GOT3 (cell line): ENCODE results near the gene TNNC1.

Experiments
- DNase-seq: peaks from one replicate; lab custom pipeline; 2025; ENCODE audit warnings: mixed read lengths; lab: John Stamatoyannopoulos, UW

Gene TNNC1

DNA sequence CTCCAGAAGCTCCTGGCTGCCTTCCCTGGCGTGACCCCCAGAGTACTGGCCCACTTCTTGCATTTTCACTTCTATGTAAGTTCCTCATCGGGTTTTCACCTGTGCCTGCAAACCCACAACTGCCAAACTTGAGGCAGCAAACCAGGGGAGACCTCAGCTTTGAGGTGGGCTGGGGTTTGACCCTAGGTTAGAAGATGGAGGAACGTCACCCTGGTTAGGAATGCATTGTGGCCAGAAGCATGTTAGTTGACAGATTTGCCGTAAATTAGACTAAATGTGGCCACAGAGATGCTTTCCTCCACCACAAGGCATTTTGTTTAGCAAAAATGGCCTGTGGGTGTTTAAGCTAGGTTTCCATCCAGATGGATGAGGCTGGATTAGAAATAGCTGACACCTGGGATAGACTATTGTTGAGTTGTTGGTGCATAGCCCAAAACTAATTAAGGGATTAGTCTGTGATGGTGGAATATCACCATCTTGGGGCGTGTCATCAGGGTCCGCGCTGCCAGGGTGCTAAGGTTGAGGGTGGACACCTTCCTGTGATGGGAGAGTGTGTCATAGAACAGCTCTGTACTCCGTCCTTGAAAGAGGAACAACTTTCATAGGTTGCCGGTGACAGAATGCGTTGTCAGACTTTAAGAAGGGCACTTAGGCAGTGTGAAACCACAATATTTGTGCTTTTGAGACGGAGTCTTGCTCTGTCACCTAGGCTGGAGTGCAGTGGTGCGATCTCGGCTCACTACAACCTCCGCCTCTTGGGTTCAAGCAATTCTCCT is 5.1 kb upstream of the TNNC1 start:
- DNase-seq: no peak

DNA sequence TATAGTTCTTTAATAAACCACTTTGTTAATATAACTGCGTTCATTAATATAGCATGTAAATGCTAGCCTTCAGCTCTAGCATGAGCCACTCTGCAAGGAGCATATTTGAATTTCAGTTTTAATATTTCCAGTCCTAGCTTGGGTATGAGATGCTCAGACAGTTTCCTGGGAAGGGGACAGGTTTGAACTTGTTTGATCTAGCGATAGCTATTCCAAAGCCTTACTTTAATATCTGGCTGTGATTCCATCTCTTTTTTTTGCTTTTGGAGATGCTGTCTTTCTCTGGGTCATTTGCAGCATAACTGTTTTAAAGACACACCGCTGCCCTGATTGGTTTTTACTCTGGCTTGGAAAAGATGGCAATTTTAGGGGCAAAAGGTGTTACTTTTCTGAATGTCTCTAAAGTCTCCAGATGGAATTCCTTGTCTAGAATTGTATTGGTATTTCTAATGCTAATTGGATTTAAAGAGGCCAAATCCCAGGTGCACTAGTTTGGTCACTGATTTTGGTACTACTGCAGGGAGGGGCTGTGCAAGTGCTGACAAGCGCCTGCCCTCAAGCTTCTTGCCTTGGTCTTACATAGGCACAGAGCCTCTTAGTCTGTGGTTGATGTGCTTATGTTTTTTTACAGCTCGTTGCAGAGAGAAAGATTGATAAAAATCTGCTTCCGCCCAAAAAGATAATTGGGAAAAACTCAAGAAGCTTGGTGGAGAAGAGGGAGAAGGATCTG is 4.4 kb upstream of the TNNC1 start:
- no peak for DNase-seq

DNA sequence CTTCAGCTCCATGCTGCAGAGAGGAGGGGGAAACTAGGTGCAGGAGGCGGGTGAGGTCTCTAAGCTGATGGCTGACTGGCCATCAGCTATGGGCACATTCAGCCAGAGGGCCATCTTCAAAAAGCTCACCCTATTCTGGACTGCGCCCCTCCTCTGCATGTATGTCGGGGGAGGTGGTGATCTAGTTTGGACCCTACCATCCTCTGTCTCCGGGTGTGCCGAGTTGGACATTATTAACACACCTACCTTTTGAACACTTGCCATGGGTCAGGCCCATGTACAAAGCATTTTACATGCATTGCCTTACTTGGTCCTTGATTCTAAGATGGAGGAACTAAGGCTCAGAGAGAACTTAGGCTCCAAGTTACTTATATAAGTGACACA is 3.0 kb upstream of the TNNC1 start:
- DNase-seq: no peak

DNA sequence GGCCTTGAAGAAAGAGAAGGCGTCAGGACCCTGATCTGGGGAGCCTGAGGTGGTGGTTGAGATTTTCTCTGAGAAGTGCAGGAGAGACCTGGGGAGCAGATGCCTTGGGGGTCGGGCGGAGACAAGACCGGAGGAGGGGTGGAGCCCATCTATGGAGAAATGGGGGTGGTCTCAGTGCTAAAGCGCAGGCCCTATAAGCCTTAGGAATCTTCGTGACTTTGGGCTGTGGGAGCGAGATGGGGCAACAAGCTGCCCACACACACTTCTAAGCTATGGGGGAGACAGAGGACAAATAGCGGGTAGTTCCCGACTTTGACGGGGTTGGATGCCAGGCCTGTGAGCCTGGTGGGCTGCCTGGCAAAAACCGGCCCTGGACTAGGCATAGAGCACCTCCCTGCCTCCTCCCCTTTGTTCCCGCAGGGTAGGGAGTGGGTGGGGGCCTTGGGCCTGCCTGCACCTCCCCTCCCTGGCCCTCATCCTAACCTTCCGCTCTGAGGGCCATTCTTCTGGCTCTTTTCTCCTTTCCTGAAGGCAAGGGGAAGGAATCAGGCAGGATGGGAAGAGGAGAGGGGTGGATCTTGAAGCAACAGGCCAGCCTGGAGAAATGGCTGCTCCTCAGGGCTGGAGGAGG is 2.4 kb upstream of the TNNC1 start:
- no peak for DNase-seq

DNA sequence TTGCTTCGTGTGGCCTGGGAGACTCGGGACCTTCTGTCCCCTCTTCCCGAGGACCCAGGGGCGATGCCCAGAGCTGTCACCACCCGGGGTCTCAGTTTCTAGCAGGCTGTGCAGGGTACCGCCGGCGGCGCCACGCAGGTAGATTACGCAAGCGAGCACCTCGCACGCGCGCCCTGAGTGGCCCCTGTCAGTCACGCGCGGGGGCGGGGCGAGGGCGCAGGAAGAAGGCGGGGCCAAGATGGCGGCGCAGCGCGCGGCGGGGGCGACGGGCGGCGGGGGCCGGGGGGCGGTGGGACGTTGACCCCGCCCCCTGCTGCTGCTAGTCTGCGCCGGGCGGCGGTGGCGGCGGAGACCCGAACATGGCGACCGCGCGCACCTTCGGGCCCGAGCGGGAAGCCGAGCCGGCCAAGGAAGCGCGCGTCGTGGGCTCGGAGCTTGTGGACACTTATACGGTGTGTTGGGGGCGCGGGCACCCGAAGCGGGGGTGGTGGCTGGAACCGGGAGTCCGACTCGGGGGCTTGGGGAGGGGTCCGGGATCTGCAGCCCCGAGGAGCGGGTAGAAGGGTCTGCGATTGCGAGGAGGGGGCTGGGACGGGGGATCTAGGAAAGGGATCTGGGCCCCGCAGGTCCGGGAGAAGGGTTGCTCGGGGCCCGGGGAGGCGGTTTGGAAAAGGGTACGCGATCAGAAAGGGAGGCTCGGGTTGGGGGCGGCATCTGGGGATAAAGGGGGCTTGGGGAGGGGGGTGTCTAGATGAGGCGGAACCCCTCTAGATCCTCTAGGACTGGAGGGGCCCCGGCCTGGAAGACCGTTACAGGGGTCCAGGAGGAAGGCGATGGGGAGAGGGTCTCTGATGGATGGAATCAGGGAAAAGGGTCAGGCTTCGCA is 1.7 kb upstream of the TNNC1 start, which contains the start of gene NISCH:
NISCH (plus strand) TSS at position 322 of the 886 bp plus-strand sequence; CDS start at position 360, 38 bp downstream.
- DNase-seq: peak; percentile 69

DNA sequence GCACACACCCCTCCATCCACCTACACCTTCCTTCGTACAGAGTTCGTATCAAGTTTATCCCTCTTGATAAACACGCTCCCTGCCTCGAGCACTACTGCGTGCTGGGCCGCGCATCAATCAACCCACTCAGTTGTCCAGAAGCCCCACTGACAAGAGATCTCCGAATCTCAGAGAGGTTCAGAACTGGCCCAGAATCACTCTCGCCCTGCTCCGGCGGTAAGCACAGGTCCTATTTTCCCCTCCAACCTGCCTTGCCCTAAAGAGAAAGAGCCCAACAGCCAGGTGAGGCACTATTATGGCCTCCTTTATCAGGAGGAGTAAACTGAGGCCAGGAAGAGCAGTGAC is 1.1 kb upstream of the TNNC1 start:
- DNase-seq: no peak

DNA sequence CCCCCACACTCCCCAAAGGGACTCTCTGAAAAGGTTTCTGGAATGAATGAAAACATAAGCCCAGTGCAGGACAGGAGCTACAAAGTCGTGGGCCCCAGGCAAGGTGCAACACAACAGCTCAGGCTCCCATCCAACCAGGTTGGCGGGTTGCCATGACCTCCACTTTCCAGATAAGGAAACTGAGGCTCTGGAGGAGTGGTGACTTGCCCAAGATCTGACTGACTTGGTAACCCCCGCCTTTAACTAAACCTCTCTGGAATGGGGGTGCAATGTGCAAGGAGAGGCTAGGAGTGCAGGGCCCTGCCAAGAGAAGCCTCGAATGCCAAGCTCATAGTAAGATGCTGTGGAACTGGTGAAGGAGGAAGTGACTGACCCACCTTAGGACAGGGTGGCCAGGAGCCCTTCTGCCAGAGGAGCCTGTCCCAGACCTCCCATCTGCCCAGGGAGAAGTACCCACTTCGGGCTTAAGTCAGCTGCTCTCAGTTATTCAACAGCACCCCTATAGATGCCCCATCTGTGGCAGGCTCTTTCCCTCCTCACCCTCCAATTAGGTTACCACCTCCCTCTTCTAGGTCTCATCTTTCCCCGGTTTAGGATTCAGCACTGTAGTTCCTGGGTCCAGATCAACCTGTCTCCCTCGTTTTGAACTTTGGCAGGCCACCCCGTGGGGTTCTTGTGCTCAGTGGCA is 553 bp upstream of the TNNC1 start:
- no peak for DNase-seq

DNA sequence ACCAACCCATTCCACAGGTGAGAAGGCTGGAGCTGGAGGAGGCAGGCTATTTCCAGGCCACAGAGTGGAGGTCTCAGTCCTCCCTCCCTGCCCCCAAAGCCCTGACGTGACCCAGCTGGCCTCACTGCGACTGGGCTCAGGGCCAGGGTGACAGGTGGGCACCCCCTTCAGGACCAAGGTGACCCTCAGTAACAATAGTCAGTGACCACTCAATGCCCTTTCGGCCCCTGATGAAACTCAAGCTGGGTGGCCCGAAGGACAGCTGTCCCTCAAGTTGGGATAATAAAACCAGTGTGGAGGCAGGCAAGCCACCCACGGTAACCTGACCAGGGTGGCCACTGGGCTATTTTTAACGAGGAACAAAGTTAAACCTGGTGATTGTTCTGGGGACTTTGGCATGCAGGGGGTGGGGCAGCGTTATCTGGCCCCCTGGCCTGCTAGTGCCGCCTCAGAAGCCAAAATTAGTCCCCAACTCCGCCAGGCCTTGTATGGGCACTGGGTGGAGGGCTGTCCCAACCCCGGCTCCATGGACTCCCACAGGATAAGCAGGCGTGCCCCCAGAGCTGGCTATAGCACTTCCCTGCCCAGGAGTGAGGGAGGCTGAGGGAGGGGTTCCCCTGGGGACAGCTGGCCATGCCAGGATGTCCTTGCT is 1.1 kb downstream of the TNNC1 start:
- no peak for DNase-seq

DNA sequence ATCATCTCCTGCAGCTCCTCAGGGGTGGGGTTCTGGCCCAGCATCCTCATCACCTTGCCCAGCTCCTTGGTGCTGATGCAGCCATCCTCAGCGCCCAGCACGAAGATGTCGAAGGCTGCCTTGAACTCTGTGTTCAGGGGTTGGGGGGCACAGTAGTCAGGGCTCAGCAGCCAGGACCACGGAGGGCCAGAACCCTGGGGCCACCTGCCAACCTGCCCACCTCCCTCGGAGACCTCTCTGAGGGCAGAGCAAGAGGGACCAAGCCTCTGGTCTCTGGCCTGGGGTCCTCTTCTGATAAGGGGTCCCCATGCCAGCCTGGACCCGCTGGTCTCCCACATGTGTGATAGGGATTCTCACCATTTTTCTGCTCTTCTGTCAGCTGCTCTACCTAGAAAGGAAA is 1.7 kb downstream of the TNNC1 start:
- DNase-seq: no peak

DNA sequence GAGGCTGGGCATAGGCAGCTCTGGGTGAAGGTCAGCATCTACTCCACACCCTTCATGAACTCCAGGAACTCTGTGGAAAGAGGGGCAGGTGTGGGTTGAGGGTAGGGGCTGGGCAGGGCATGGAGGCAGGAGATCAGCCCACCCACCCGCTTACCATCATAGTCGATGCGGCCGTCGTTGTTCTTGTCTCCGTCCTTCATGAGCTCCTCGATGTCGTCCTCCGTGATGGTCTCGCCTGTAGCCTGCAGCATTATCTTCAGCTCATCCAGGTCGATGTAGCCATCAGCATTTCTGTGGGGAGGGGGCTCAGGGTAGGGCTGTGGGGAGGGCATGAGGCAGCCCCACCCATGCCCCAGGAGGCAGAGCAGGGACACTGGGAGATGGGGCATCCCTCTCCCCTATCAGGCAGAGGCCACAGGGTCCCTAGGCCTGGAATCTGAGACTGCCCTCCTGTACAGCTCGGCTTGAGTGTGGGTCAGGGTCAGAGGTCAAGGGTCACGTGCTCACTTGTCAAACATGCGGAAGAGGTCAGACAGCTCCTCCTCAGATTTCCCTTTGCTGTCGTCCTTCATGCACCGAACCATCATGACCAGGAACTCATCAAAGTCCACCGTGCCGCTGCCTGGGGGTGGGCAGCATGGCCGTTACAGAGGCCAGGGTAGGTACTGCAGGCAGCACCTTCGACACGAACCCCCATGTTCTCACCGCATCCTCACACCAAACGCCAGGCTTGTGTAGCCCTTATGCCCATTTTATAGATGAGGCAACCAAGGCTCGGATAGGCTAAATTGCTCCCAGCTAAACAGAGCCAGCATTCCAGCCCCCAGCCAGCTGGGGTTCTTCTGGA is 2.4 kb downstream of the TNNC1 start:
- no peak for DNase-seq

DNA sequence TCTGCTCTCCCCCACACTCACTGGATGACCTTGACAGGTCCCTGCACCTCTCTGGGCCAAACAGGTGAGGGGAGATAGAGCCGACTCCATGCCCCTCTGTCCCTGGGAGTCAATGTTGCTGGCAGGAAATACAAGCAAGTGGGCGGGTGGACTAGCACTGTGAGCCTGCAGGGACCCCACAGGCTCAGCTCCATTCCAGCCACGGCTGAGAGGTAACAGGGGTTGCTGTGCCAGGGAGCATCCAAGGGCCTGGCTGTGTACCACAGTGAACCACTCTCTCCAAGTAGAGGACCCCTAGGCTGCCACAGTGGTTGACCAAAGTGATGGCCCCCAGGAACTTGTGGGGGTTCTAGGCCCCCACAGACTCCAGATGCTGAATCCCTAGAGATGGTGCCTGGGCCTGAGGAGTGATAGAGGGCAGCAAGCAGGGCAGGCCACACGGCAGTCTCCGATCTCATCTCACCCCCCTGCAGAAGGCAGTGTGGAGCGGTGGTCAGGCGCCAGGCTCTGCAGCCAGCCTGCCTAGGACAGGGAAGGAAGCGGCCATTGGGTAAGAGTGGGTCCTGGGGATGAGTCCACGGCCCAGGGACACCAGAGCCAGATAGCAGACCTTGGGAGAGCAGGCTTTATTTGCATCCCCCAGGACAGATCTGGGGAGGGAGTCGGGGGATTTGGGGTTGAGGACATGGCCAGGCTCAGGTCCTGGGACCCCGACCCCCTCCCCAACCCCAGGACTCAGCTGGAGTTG is 3.2 kb downstream of the TNNC1 start:
- no peak for DNase-seq

DNA sequence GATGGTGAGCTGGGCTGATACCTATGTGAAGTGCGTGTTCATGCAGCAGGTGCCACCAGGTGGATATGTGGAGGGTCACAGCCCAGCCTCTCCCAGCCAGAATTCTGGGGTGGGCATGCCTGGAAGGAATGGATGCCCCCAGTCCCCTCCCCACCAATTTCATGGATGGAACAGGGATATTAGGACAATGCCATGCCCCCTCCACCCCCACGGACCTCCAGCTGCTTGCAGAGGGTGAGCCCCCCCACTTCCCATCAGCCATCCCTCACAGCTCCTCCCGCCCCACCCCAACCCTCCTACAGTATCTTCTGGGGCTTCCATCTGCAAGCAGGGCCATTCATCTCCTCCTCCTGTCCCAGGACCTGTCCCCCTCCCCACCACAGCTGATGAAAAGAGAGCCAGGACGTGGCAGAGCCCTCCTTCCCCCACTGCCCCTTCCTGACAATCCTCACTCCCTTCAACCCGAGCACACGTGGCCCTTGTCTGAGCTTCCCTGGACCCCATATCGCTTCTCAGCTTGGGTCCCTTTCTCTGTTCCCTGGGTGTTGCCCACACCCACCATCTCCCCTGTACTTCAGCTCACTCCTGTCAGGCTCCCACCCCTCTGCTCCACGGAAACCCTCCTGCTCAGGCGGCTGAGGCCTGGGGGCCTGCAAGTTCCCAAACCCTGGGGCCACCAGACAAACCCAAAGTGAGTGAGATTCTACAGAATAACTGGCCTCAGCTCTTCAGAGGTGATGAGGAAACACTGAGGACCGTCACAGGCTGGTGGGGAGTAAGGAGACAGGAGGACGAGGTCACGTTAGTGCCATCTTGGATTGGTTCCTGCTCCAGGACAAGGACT is 6.1 kb downstream of the TNNC1 start:
- no peak for DNase-seq

DNA sequence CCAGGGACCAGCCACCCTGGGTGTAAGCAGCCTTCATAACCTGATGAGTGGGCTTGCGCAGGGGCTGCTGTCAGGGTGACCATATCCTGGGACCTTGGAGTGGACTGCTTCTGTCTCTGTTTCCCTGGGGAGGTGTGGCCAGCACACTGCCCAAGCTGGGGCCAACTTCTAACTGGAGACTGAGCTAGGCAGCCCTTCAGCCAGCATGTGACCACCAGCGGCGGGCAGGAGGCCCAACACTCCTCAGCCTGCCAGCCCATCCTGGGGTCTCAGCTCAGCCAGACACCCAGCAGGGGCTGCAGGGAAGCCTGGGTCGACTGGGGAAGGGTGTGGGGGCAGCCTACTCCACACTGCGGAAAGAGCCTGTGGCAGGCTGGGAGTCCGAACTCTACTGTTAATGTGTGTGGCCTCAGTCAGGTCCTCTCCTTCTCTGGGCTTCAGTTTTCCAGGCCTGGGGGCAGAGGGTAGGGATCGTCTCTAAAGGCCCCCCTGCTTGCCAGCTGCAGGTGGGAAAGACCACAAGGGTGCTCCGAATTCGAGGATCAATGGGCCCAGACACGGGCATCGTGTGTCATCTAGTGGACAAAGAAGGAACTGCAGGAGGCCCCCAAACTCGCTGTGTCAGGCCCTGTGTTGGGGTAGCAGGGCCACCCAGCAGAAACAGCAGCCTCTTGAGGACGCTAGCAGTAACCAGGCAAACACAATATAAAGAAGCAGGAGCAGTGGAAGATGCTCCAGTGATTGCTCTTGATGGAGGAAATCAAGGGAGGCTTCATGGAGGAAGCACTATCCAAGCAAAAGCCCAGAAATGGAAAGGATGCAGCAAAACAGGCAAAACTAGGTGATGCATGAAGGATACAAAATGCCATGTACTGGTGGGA is 7.0 kb downstream of the TNNC1 start:
- DNase-seq: no peak

DNA sequence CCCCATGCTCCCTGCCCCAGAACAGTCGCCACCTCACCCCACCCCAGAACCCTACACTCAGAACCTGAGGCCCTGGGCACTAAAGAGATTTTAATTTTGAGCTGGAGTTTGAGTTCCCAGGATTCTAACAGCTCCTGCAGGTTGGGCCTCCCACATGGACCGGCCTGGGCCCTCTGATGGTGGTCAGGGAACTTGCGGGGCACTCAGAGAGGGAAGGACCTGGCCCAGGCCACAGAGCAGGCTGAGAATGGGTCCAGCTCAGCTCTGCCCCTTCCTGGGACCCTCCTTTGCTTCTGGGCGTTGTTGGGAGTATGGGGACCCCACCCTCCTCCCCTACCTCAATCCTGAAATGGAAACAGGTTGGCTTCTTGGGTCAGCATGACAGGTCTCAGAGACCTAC is 7.8 kb downstream of the TNNC1 start:
- DNase-seq: no peak

DNA sequence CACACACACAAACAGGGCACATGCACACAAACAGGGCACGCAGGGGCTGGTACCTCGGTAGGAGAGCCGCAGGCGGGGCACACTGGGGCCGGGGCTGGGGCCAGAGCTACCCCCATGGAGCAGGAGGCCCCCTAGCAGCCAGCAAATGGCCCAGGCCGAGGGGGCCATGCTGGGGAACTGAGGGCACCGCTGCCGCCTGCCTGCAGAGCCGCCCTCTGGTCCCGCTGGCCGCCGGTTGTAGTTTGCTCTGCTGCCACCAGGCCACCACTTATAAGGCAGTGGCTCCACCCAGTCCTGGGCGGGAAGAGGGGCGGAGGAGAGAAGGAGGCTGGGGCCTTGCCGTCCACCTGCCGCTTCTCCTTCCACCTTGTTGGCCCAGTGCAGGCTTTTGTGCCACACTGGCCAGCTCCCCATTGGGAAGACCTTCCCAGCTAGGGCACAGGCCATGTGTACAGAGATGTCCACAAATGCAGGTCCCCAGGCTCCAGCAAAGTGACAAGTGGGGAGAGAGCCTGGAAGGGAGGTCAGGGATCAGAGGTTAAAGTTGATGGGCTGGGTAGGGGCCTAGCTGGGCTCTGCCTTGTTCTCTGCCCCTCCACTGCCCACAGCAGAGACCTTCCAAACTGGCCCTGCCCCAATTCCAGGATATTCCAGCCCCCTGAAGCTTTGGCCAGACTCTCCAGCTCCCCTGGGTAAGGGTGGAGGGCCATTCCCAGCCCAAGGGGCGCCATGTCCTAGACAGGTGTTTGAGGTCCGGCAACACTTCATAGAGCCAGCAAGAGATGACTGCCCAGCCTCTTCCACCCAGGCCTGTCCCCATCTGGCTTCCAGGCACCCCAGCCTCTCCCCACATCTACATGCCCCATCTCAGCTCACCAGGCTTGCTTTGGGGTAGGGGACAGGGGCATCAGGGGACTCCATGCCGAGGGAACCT is 8.7 kb downstream of the TNNC1 start, which contains the start of gene SEMA3G:
SEMA3G (minus strand) TSS at position 244 of the 934 bp plus-strand sequence; CDS start at position 168, 76 bp downstream.
- DNase-seq: peak; percentile 20
